A549 (cell line): ENCODE measurements around the gene HAUS6.

Source experiments
- CBX8 ChIP-seq: fragments of 200-600 bp; sonication (generic); IDR thresholded peaks from 2 replicates; pipeline ENCODE4 v1.6.1; 2016
- CEBPB ChIP-seq, 2 experiments: fragments of >200 bp in 1 of 2; sonication (Bioruptor Twin) in 1 of 2; formaldehyde crosslinking in 1 of 2; IDR thresholded peaks; 2 replicates each; pipeline ENCODE4 v1.6.1; 2012 to 2016
- CTCF ChIP-seq: fragments of >200 bp; sonication (Bioruptor Twin); formaldehyde crosslinking; IDR thresholded peaks from 3 replicates; pipeline ENCODE4 v1.5.1; 2016
- JUN ChIP-seq, 2 experiments: fragments of >200 bp; sonication (Bioruptor Twin); formaldehyde crosslinking; IDR thresholded peaks; 2 replicates in 1 of 2; 3 replicates in 1 of 2; pipeline ENCODE4 v1.6.1; 2016 to 2017
- JUNB ChIP-seq: fragments of >200 bp; sonication (Bioruptor Twin); formaldehyde crosslinking; IDR thresholded peaks from 2 replicates; pipeline ENCODE4 v1.6.1; 2016
- MYC ChIP-seq: IDR thresholded peaks from 2 replicates; pipeline ENCODE4 v1.6.1; 2012; ENCODE audit warnings: mild to moderate bottlenecking, inconsistent platforms, low read length, improper control_type of control experiment, borderline replicate concordance
- PBX3 ChIP-seq: IDR thresholded peaks from 2 replicates; pipeline ENCODE4 v1.6.1; 2012
- PHF8 ChIP-seq: fragments of 200-600 bp; sonication (generic); IDR thresholded peaks from 2 replicates; pipeline ENCODE4 v1.6.1; 2016; ENCODE audit warnings: low read depth, mild to moderate bottlenecking, antibody characterized with exemption, moderate library complexity, borderline replicate concordance
- POLR2A ChIP-seq: IDR thresholded peaks from 2 replicates; pipeline ENCODE4 v1.6.1; 2012; ENCODE audit warnings: mild to moderate bottlenecking, low read length
- RAD21 ChIP-seq, 2 experiments: fragments of >200 bp in 1 of 2; sonication (Bioruptor Twin) in 1 of 2; formaldehyde crosslinking in 1 of 2; IDR thresholded peaks in 1 of 2; conservative IDR thresholded peaks in 1 of 2; 2 replicates in 1 of 2; 3 replicates in 1 of 2; pipeline ENCODE4 v1.6.1; 2012 to 2018; ENCODE audit warnings: inconsistent platforms in 1 of 2
- RARB ChIP-seq: fragments of 250-450 bp; sonication (Bioruptor Pico); IDR thresholded peaks from 2 replicates; pipeline ENCODE4 v1.8.0; 2021; ENCODE audit warnings: mild to moderate bottlenecking, moderate library complexity
- TF ChIP-seq, protein P1 (sequence below): IDR thresholded peaks from 2 replicates; pipeline ENCODE4 v1.6.1; 2012

DNA sequence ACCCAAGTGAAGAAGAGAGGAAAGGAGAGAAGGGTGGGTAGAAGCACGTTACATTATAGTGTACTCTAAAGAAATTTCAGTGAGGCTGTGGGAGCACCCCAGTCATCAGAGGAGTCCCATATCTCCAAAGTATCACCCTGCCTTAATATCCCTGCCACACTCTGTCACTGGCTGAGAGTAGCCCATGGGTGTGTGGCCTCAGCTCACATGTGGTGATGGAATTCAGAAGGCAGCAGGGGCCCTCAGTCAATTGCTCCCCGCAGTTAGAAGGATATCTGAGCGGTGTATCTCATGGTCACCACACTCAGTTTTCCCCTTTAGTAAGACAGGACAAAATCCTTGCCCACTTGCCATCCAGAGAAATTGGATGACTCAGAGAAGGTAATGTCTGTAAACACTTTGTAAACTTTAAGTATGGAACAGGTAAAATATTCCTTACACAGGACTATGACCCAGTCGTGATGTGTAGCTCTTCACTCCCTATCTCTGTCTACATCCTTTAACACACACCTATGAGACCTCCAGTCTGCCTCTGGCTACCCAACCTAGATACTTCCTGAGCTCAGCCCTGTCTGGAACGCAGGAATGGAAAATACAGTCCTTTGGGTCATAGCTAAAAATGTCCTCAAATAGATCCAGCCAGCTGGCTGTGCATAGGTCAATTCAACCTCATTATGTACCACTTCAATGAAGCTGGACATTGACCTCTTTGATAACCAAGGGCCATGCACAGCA, 48.9 kb upstream of the HAUS6 start:
- TF ChIP-seq CEBPB (IDR thresholded peaks at IDR 0.05) (no peak), CTCF (no peak), PBX3 (no peak), JUNB (no peak), RARB (no peak), POLR2A (no peak), MYC (no peak), CBX8 (no peak), RAD21 (conservative IDR thresholded peaks at IDR 0.05 in 1 of 2, IDR thresholded peaks at IDR 0.05 in 1 of 2) (no peak), PHF8 (no peak), JUN (IDR thresholded peaks at IDR 0.05) (no peak)
- TF ChIP-seq, protein P1, sequence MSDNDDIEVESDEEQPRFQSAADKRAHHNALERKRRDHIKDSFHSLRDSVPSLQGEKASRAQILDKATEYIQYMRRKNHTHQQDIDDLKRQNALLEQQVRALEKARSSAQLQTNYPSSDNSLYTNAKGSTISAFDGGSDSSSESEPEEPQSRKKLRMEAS = no peak
